HepG2 (cell line): ENCODE measurements around the gene ATRIP. TPM values are rescaled to one million over a fixed set of nuclear protein-coding genes. Genes with fewer than 3 reads are reported as not detected.

Source experiments
- BRF2 ChIP-seq: sonication (generic); formaldehyde crosslinking; IDR thresholded peaks from 2 replicates; pipeline ENCODE4 v1.8.1; 2022; ENCODE audit warnings: mild to moderate bottlenecking, missing genetic modification reagents
- DR1 ChIP-seq: sonication (generic); formaldehyde crosslinking; IDR thresholded peaks from 2 replicates; pipeline ENCODE4 v1.8.0; 2021; ENCODE audit warnings: mild to moderate bottlenecking, missing genetic modification reagents, inconsistent platforms
- HDAC1 ChIP-seq: sonication (generic); formaldehyde crosslinking; IDR thresholded peaks from 2 replicates; pipeline ENCODE4 v1.5.1; 2020; ENCODE audit warnings: mild to moderate bottlenecking, missing genetic modification reagents
- HOXA3 ChIP-seq: sonication (generic); formaldehyde crosslinking; IDR thresholded peaks from 2 replicates; pipeline ENCODE4 v1.5.0; 2020; ENCODE audit warnings: missing genetic modification reagents
- IKZF5 ChIP-seq: IDR thresholded peaks from 2 replicates; pipeline ENCODE4 v1.6.1; 2018; ENCODE audit warnings: missing genetic modification reagents, mild to moderate bottlenecking, missing compliant biosample characterization
- KLF16 ChIP-seq, 2 experiments: sonication (generic) in 1 of 2; formaldehyde crosslinking in 1 of 2; IDR thresholded peaks; 2 replicates each; pipeline versions ENCODE4 v1.6.1 to v1.8.0; 2016 to 2023; ENCODE audit warnings: missing genetic modification reagents in 2 of 2, missing compliant biosample characterization in 1 of 2
- KMT2A ChIP-seq: sonication (generic); formaldehyde crosslinking; IDR thresholded peaks from 2 replicates; pipeline ENCODE4 v1.4.0; 2020; ENCODE audit warnings: missing genetic modification reagents
- LBX2 ChIP-seq: sonication (generic); formaldehyde crosslinking; IDR thresholded peaks from 2 replicates; pipeline ENCODE4 v1.5.0; 2020; ENCODE audit warnings: missing genetic modification reagents, mild to moderate bottlenecking, borderline replicate concordance
- MBNL3 ChIP-seq: fragments of 250-450 bp; sonication (Bioruptor Pico); conservative IDR thresholded peaks from 2 replicates; pipeline ENCODE4 v1.8.0; 2022; ENCODE audit warnings: mild to moderate bottlenecking, inconsistent platforms
- MIER2 ChIP-seq: IDR thresholded peaks from 2 replicates; pipeline ENCODE4 v1.6.1; 2016; ENCODE audit warnings: missing biosample characterization, missing genetic modification reagents
- MIER3 ChIP-seq: IDR thresholded peaks from 2 replicates; pipeline ENCODE4 v1.6.1; 2016; ENCODE audit warnings: missing compliant biosample characterization, borderline replicate concordance
- MTA1 ChIP-seq: sonication (generic); formaldehyde crosslinking; IDR thresholded peaks from 2 replicates; pipeline ENCODE4 v1.4.0; 2020; ENCODE audit warnings: missing genetic modification reagents, mild to moderate bottlenecking, borderline replicate concordance
- MTERF4 ChIP-seq: sonication (generic); formaldehyde crosslinking; IDR thresholded peaks from 2 replicates; pipeline ENCODE4 v1.8.0; 2023; ENCODE audit warnings: mild to moderate bottlenecking, missing genetic modification reagents
- MZF1 ChIP-seq: sonication (generic); formaldehyde crosslinking; IDR thresholded peaks from 2 replicates; pipeline ENCODE4 v1.8.1; 2023; ENCODE audit warnings: mild to moderate bottlenecking, missing genetic modification reagents, borderline replicate concordance
- PAX8 ChIP-seq: sonication (generic); formaldehyde crosslinking; IDR thresholded peaks from 2 replicates; pipeline ENCODE4 v1.8.0; 2022; ENCODE audit warnings: mild to moderate bottlenecking, missing genetic modification reagents, borderline replicate concordance
- RARA ChIP-seq: IDR thresholded peaks from 2 replicates; pipeline ENCODE4 v1.6.1; 2016; ENCODE audit warnings: missing genetic modification reagents, missing compliant biosample characterization
- TARDBP ChIP-seq: sonication (generic); formaldehyde crosslinking; IDR thresholded peaks from 2 replicates; pipeline ENCODE4 v1.8.0; 2022; ENCODE audit warnings: mild to moderate bottlenecking, missing genetic modification reagents
- ZBTB37 ChIP-seq: sonication (generic); formaldehyde crosslinking; IDR thresholded peaks from 2 replicates; pipeline ENCODE4 v1.4.0; 2020; ENCODE audit warnings: mild to moderate bottlenecking, missing genetic modification reagents
- ZNF230 ChIP-seq: sonication (generic); formaldehyde crosslinking; IDR thresholded peaks from 2 replicates; pipeline ENCODE4 v1.4.0; 2020; ENCODE audit warnings: mild to moderate bottlenecking, missing genetic modification reagents
- ZNF317 ChIP-seq: sonication (generic); formaldehyde crosslinking; IDR thresholded peaks from 2 replicates; pipeline ENCODE4 v1.5.0; 2020; ENCODE audit warnings: mild to moderate bottlenecking, missing genetic modification reagents
- ZNF382 ChIP-seq: sonication (generic); formaldehyde crosslinking; IDR thresholded peaks from 2 replicates; pipeline ENCODE4 v1.5.0; 2020; ENCODE audit warnings: missing genetic modification reagents, mild to moderate bottlenecking, borderline replicate concordance
- ZNF660 ChIP-seq: sonication (generic); formaldehyde crosslinking; IDR thresholded peaks from 2 replicates; pipeline ENCODE4 v1.5.1; 2020; ENCODE audit warnings: mild to moderate bottlenecking, low read depth, missing genetic modification reagents, borderline replicate concordance
- ZNF713 ChIP-seq: sonication (generic); formaldehyde crosslinking; IDR thresholded peaks from 2 replicates; pipeline ENCODE4 v1.4.0; 2020; ENCODE audit warnings: mild to moderate bottlenecking, missing genetic modification reagents
- ZNF772 ChIP-seq: sonication (generic); formaldehyde crosslinking; IDR thresholded peaks from 2 replicates; pipeline ENCODE4 v1.5.0; 2020; ENCODE audit warnings: mild to moderate bottlenecking, missing genetic modification reagents
- ZNF790 ChIP-seq: sonication (generic); formaldehyde crosslinking; IDR thresholded peaks from 2 replicates; pipeline ENCODE4 v1.8.0; 2022; ENCODE audit warnings: missing genetic modification reagents, mild to moderate bottlenecking, borderline replicate concordance
- polyA plus RNA-seq, 8 experiments: library from polyadenylated mRNA; depleted of rRNA in 3 of 8; stranded (reverse) in 7 of 8; unstranded in 1 of 8; fragments of >200 nt; fragmentation: Illumina TruSeq in 4 of 8; extraction: Trizol in 4 of 8; gene quantifications; 2 replicates each; pipeline versions ENCODE4 v1.2.1 to v1.2.3, GENCODE V29; 2011 to 2016; ENCODE audit warnings: low read depth in 4 of 8, missing spikeins in 1 of 8, mixed read lengths in 1 of 8; ENCODE audit not compliant: insufficient read depth in 1 of 8
- total RNA-seq, 5 experiments: library from RNA; depleted of rRNA; stranded (reverse); fragments of >200 nt; fragmentation: Illumina TruSeq; extraction: Trizol; gene quantifications; 2 replicates each; pipeline ENCODE4 v1.2.3, GENCODE V29; 2016; ENCODE audit warnings: low read depth in 1 of 5

Gene ATRIP
- total and polyA plus RNA-seq, 2 of the 13 experiments (the other 11 are each of a cell fraction or from before 2014, with no cell fraction given) = 5.1 to 12.5 TPM

- TF ChIP-seq MIER3 (CRISPR knock-in tag) (peak; percentile 92; the same call in 1 of the 2 replicates), ZNF317 (peak; percentile 92), MBNL3 (no peak), HDAC1 (CRISPR knock-in tag) (peak; percentile 96), ZNF660 (no peak), BRF2 (peak; percentile 59; the same call in 1 of the 2 replicates), MTA1 (peak; percentile 93), TARDBP (CRISPR knock-in tag) (peak; percentile 99), ZBTB37 (CRISPR knock-in tag) (peak; percentile 80; the same call in 1 of the 2 replicates), ZNF382 (CRISPR knock-in tag) (no peak), PAX8 (CRISPR knock-in tag) (no peak), KLF16 (CRISPR knock-in tag; IDR thresholded peaks at IDR 0.05) (peak in 1 of 2 experiments; percentile 91; a peak in 2 of 4 replicates), ZNF790 (CRISPR knock-in tag) (peak; percentile 86; the same call in 1 of the 2 replicates), MZF1 (CRISPR knock-in tag) (no peak), ZNF230 (CRISPR knock-in tag) (peak; percentile 64; the same call in 1 of the 2 replicates), LBX2 (CRISPR knock-in tag) (no peak), ZNF713 (CRISPR knock-in tag) (no peak), HOXA3 (CRISPR knock-in tag) (peak; percentile 79), KMT2A (CRISPR knock-in tag) (peak; percentile 72; the same call in 1 of the 2 replicates), IKZF5 (CRISPR knock-in tag) (peak; percentile 84), RARA (CRISPR knock-in tag) (peak; percentile 85), MIER2 (CRISPR knock-in tag) (no peak), DR1 (CRISPR knock-in tag) (peak; percentile 61; the same call in 1 of the 2 replicates), ZNF772 (CRISPR knock-in tag) (0 out of 2 replicates have a peak, but pooled peaks have one; percentile 88), MTERF4 (CRISPR knock-in tag) (0 out of 2 replicates have a peak, but pooled peaks have one; percentile 80)
Measured at GRCh38 chr3:48429960-48430707, 16.4 kb upstream of the ATRIP start, which contains the start of gene PLXNB1 (continued).
